SU-DHL-6 (cell line): Measurements from ENCODE around the gene FGF10.

ENCODE experiments used
- H2AFZ ChIP-seq: fragments of 200-600 bp; sonication (generic); 2 replicates; pipeline ENCODE4 v1.6.1; 2014; ENCODE audit warnings: low read depth, mild to moderate bottlenecking, moderate library complexity, mixed read lengths, antibody characterized with exemption, low read length; ENCODE audit not compliant: severe bottlenecking
- H3F3A ChIP-seq: fragments of 200-600 bp; shearing (Covaris generic); 2 replicates; pipeline ENCODE4 v1.6.0; 2016; ENCODE audit warnings: antibody characterized with exemption, mild to moderate bottlenecking; ENCODE audit not compliant: insufficient read depth
- H3K27ac ChIP-seq: fragments of 200-600 bp; sonication (generic); 2 replicates; pipeline ENCODE4 v1.5.1; 2016; ENCODE audit warnings: low read depth, mild to moderate bottlenecking, low read length, moderate library complexity, mixed read lengths
- H3K27me3 ChIP-seq: fragments of 200-600 bp; sonication (generic), shearing (Covaris generic); 2 replicates; pipeline ENCODE4 v1.6.0; 2014; ENCODE audit warnings: mild to moderate bottlenecking, low read length
- H3K36me3 ChIP-seq: fragments of 200-600 bp; sonication (generic); 2 replicates; pipeline ENCODE4 v1.6.1; 2014; ENCODE audit warnings: mild to moderate bottlenecking, low read length, mixed read lengths
- H3K4me2 ChIP-seq: fragments of 300-600, 200-600 bp; shearing (Covaris generic), sonication (generic); 2 replicates; pipeline ENCODE4 v1.6.0; 2014; ENCODE audit warnings: low read length, low read depth, mild to moderate bottlenecking; ENCODE audit not compliant: poor library complexity, severe bottlenecking
- H3K4me3 ChIP-seq: fragments of 200-600 bp; sonication (generic); 2 replicates; pipeline ENCODE4 v1.5.1; 2014; ENCODE audit warnings: antibody characterized with exemption, low read length, mild to moderate bottlenecking, mixed read lengths; ENCODE audit not compliant: insufficient read depth, poor library complexity, severe bottlenecking
- H3K79me2 ChIP-seq: fragments of 200-600 bp; sonication (generic); 2 replicates; pipeline ENCODE4 v1.6.1; 2014; ENCODE audit warnings: mild to moderate bottlenecking, low read length, moderate library complexity; ENCODE audit not compliant: insufficient read depth
- H3K9ac ChIP-seq: fragments of 200-600 bp; sonication (generic); 2 replicates; pipeline ENCODE4 v1.7.0; 2014; ENCODE audit warnings: mild to moderate bottlenecking, low read length
- H3K9me2 ChIP-seq: fragments of 200-600 bp; sonication (generic); replicated peaks from 2 replicates; pipeline ENCODE4 v1.6.1; 2014; ENCODE audit warnings: low read length; ENCODE audit not compliant: insufficient read depth
- H3K9me3 ChIP-seq: fragments of 200-600 bp; sonication (generic); 2 replicates; pipeline ENCODE4 v1.6.1; 2014; ENCODE audit warnings: low read length, mixed read lengths; ENCODE audit not compliant: insufficient read depth
- H4K20me1 ChIP-seq: fragments of 200-600 bp; sonication (generic); 2 replicates; pipeline ENCODE4 v1.6.1; 2014; ENCODE audit warnings: low read depth, mild to moderate bottlenecking, antibody characterized with exemption, low read length, moderate library complexity, mixed read lengths
- CTCF ChIP-seq: fragments of 200-600 bp; sonication (generic); IDR thresholded peaks from one replicate; pipeline ENCODE4 v1.5.1; 2017; ENCODE audit warnings: antibody characterized with exemption, mild to moderate bottlenecking, low read length, moderate library complexity; ENCODE audit not compliant: insufficient read depth, poor library complexity, severe bottlenecking
- EZH2phosphoT487 ChIP-seq: fragments of 200-600 bp; sonication (generic), shearing (Covaris generic); conservative IDR thresholded peaks from 2 replicates; pipeline ENCODE4 v1.6.1; 2018; ENCODE audit warnings: mild to moderate bottlenecking, antibody characterized with exemption, low read length, moderate library complexity, mixed read lengths

FGF10 gene

GRCh38 chr5:44360919-44361318, 28.3 kb downstream of the FGF10 start:
- no peak overlapping the region for H2AFZ ChIP-seq
- H3K36me3 ChIP-seq = no peaks in the 10 kb centered on the region
- no peak overlapping the region for H3K27ac ChIP-seq
- no peak overlapping the region for H3K9ac ChIP-seq
- H4K20me1 ChIP-seq = no peaks in the 10 kb centered on the region
- no peak overlapping the region for H3K4me3 ChIP-seq
- H3K9me3 ChIP-seq = no peaks in the 10 kb centered on the region
- H3K27me3 ChIP-seq = no peaks in the 10 kb centered on the region
- no peak overlapping the region for H3K4me2 ChIP-seq
- no peaks in the 10 kb centered on the region; the same call in 1 of the 2 replicates for H3K9me2 ChIP-seq
- TF ChIP-seq EZH2phosphoT487 (no peak), CTCF (no peak)
- H3F3A ChIP-seq = no peaks in the 10 kb centered on the region
- H3K79me2 ChIP-seq = no peaks in the 10 kb centered on the region

GRCh38 chr5:44358421-44358820, 30.8 kb downstream of the FGF10 start:
- H3F3A ChIP-seq = no peaks in the 10 kb centered on the region
- no peak overlapping the region for H3K9ac ChIP-seq
- no peaks in the 10 kb centered on the region for H4K20me1 ChIP-seq
- no peaks in the 10 kb centered on the region; the same call in 1 of the 2 replicates for H3K9me2 ChIP-seq
- H3K27me3 ChIP-seq = no peaks in the 10 kb centered on the region
- TF ChIP-seq EZH2phosphoT487 = no peak
- no peak for TF ChIP-seq CTCF
- H3K79me2 ChIP-seq = no peaks in the 10 kb centered on the region
- H3K36me3 ChIP-seq = no peaks in the 10 kb centered on the region
- H3K4me3 ChIP-seq = no peak overlapping the region
- no peak overlapping the region for H2AFZ ChIP-seq
- no peak overlapping the region for H3K4me2 ChIP-seq
- H3K9me3 ChIP-seq = no peaks in the 10 kb centered on the region
- H3K27ac ChIP-seq = no peak overlapping the region

GRCh38 chr5:44356231-44356630, 33.0 kb downstream of the FGF10 start:
- TF ChIP-seq CTCF (no peak), EZH2phosphoT487 (no peak)
- Histone ChIP-seq H2AFZ (no peak overlapping the region), H3K27me3 (no peaks in the 10 kb centered on the region), H3K4me2 (no peak overlapping the region), H3K27ac (no peak overlapping the region), H4K20me1 (no peaks in the 10 kb centered on the region), H3F3A (no peaks in the 10 kb centered on the region), H3K79me2 (no peaks in the 10 kb centered on the region), H3K4me3 (no peak overlapping the region), H3K9ac (no peak overlapping the region), H3K9me3 (no peaks in the 10 kb centered on the region), H3K9me2 (no peaks in the 10 kb centered on the region; the same call in 1 of the 2 replicates), H3K36me3 (no peaks in the 10 kb centered on the region)
